GM19043 (cell line): ENCODE results near the gene ARL17A.
"Not testable (repeated sequence)": the region's sequence is repeated elsewhere in the genome, so short reads cannot be mapped to it uniquely, and the experiment has no call there.

ENCODE experiments used
- ATAC-seq: cut with Tn5 transposase; IDR thresholded peaks from one replicate; pipeline ENCODE4 v1.9.1; 2021; ENCODE audit warnings: low read depth; ENCODE audit not compliant: unreplicated experiment

Gene ARL17A

DNA sequence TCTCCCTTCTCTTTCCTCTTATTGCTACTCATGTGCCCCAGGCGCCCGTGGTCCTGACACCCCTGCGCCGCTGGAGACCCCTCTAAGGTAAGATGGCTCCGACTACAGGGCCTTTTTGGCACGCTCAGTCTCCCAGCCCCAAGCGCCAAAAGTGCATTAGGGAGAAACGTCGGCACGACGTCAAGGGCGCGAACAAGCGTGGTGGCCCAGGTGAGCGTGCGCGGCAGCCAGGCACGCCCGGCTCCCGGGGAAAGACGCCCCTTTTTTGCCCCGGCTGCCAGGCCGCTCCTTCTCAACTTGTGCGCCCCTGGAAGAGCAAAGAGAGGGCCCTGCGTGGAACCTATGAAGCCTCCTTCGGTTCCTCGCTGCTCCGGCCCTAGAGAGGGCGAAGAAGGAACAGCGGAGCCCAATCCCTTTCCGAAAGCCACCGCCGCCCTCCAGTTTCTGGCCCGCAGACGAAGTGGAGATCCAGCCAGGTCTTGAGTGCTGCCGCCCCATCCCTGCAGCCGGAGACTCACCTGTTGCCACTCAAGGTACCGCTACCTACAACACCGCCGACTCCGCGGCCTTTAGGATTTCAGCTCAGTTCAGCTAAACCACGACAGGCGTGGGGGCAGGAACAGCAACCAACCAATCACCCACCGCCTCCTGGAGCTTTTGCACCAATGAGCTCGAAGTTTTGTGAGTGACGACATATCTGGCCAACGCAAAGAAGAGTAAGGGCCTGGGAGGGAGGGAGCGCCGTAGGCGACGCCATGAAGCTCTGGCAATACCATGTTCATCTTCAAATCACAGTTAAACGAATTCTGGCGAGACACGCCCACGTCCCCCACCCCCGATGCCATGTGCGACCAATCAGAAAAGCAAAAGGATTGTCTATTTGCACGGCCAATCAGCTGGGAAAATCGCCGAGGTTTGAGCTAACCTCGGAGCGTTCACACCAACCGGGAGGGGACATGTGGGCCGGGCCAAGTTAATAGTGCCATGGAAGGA is at the start of gene ARL17A:
Gene ARL17A (minus strand): TSS at position 609 of the 993 bp plus-strand sequence. CDS start 3,369 bp downstream, outside the sequence.
- peak; percentile 95 for ATAC-seq

DNA sequence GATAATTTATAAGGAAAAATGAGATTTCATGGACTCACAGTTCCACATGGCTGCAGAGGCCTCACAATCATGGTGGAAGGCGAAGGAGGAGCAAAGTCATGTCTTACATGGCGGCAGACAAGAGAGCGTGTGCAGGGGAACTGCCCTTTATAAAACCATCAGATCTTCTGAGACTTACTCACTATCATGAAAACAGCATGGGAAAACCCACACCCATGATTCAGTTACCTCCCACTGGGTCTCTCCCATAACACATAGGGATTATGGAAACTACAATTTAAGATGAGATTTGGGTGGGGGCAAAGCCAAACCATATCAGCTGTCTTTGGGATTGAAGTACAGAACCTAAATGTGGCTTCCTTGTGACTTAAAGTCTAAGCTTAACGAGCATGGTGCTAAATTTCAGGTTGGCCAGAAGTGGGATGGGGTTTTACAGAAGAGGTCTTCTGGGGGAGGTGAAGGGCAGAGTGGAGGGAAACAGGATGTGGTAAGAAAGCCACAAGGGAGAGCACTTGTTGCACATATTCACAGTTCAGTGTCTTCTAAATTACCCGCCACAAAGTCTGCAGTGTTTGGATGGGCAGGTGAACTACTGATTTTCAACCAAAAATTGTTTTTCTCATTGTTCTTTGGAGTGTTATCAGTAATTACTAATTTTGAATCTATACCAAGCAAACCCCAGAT is 49.4 kb upstream of the ARL17A start:
- ATAC-seq = not testable (repeated sequence)

DNA sequence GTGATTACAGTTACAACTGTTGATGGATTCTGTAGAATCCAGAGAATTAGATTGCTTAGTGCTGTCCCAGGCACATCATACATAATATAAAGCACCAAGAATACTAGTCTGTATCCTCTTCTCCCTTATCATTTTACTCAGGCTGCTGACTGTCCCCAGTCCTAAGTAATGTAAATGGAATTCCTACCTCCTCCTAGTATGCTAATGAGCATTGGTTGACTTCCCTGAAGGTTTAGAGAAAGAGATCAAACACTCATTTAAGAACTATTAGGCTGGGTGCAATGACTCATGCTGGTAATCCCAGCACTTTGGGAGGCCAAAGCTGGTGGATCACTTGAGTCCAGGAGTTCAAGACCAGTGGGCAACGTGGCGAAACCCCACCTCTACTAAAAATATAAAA is 48.0 kb upstream of the ARL17A start:
- ATAC-seq = not testable (repeated sequence)

DNA sequence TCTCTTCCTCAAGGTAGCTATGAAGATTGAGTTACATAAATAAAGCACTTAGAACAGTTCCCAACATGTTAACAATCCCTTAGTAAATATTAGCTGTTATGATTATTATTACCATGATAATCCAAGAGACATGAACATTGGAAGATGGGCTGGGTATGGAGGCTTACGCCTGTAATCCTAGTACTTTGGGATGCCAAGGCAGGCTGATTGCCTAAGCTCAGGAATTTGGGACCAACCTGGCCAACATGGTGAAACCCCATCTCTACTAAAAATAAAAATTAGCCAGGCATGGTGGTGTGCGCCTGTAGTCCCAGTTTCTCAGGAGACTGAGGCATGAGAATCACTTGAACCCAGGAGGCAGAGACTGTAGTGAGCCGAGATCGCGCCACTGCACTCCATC is 45.2 kb upstream of the ARL17A start:
- ATAC-seq = not testable (repeated sequence)

DNA sequence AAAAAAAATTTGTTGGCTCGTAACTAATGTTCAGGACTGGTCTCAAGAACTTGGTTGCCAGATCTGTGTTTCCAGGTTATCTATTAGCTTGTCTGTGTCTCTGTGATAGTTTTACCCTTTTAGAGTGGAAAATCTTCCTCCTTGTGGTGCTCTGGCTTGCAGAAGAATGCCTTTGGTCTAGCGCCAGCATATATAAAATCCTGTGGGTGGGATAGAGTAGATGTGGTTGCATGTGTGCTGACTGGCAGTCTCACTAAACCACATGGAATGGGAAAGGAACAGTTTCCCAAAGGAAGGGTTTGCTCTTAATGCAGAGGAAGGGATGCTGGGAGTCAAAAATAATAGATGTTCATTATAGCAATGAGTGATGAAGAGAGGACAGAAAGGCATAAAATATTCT is 44.3 kb upstream of the ARL17A start:
- not testable (repeated sequence) for ATAC-seq

DNA sequence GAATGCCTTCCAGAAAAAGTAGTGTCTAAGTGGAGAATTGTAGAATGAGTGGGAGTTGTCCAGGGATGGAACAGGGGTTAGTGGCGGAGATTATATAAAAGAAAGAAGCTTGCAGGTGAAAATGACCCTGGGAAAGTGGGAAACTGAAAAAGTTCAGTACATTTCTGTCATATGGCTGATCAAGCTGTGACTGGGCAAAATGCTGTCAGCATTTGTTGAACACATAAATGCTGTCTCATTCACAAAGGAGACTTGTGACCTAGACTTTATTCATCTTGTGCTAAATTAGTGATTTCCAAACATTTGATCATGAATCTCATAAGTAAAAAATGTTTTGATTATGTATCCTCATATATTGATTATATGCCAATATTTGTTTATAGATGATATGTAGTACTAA is 39.5 kb upstream of the ARL17A start:
- not testable (repeated sequence) for ATAC-seq

DNA sequence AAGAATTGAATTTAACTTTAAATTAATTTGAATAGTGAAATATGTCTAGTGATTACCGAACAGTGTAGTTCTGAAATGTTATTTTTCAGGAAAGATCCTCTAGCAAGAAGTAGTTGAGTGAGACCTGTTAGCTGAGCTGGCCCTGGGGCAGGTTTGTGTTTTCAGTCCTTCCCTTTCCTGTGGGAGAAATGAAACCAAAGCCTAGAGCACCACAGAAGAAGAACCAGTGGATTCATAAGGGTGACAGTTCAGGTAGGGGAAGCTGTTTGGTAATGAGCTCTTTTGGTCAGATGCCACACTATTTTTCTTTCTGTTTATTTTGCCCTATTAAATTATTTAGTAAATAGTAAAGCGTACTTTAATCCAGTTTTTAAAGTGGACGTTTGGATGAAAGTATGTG is 37.6 kb upstream of the ARL17A start:
- ATAC-seq = not testable (repeated sequence)

DNA sequence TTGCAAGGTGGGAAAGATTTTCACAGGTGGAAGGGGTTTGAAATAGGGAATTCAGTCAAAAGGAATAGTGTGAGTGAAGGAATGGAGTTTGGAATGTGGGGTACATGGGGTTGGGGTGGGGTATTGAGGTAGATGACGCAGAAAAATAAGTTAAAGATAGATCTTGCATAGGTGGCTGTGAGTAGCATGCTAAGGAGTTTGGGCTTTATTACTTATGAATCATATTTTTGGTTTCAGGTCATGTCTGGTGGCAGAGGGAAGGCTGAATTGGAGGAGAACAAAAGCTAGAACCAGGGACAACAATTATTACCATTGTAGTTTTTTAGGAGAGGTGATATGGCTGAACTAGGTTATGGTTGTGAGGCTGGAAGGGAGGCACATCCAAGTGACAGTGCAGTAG is 34.4 kb upstream of the ARL17A start:
- ATAC-seq = not testable (repeated sequence)

DNA sequence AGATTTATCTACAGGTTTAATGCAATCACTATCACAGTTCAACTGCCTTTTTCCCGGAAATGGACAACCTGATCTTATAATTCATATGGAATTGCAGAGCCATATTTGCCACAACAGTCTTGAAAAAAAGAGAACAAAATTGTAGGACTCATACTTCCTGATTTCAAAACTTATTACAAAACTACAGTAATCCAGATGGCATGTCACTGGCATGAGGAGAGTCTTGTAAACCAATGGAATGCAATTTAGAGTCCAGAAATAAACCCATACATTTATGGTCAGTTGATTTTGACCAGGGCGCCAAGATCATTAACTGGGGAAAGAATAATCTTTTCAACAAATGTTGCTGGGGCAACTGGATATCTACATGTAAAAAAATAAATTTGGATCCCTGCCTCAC is 31.8 kb upstream of the ARL17A start:
- not testable (repeated sequence) for ATAC-seq

DNA sequence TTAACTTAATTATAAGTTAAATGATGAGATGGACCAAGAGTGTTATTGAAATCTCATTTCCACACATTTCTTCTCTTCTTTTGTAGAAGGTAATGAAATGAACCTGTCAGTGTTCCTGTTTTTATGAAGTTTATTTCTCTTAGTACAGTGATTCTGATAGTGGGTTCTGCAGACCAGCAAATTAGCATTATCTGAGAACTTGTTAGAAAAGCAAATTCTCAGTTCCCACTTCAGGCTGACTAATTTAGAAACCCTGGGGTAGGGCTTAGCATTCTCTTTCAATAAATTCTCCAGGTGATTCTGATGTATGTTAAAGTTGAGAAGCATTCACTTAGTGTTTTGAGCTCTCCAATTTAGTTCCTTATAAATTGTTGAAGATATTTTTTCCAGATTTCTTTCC is 23.6 kb upstream of the ARL17A start:
- ATAC-seq = peak; percentile 77

DNA sequence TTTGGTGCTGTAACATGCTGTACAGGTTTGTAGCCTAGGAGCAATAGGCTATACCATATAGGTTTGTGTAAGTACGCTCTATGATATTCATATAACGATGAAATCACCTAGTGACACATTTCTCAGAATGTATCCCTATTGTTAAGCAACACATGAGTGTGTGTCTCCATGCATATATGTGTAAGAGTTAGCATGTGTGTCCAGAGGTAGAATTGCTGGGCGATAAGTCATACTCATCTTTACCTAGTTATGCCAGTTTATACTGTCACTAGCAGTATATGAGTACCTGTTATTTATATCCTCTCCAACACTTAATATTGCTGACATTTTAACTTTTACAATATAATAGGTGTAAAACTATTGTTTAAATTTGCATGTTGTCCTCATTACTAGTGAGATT is 21.3 kb upstream of the ARL17A start:
- ATAC-seq = not testable (repeated sequence)

DNA sequence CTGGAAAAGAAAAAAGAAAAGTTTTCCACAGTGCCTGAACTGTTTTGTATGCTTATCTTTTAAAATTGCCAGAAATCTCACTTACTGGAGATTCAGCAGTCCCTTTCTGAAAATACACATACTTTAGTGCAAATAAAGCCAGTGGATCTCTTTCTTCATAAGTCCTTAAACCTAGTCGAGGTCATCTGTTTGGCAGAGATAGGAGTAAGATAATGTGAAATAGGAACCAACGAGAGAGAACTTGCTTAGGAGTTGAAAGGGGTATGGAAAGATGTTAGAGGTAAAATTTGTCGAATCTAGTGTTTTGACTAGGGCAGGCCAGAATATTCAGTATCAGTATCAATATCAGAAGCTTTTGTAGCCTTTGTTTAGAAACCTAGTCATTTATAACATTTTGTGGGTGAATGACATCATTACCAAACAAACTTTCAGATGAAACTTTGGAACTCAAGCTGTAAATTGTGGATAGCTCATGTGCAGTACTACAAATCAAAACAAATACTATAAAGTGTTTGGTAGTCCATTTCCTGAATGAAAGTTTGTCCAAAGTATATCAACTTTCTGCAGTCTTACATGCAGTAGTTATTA is 18.9 kb upstream of the ARL17A start:
- not testable (repeated sequence) for ATAC-seq

DNA sequence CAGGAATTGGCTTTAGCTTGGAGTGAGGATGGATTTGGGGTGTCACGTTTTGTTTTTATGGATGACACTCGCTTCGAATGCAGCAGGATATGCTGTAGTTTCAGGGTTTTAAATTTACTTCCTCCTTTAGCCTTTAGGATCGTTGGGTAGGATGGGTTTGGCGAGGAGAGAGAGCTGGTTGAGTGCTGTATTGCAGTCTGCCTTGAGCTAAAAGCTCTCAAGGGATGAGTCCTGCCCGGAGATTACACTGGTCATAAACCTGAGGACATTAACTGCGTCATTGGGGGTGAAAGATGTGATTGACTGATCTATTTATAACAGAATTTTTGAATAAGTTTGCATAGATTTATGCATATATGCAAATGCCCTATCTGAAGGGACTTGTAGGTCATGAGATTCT is 11.8 kb upstream of the ARL17A start:
- ATAC-seq = not testable (repeated sequence)

DNA sequence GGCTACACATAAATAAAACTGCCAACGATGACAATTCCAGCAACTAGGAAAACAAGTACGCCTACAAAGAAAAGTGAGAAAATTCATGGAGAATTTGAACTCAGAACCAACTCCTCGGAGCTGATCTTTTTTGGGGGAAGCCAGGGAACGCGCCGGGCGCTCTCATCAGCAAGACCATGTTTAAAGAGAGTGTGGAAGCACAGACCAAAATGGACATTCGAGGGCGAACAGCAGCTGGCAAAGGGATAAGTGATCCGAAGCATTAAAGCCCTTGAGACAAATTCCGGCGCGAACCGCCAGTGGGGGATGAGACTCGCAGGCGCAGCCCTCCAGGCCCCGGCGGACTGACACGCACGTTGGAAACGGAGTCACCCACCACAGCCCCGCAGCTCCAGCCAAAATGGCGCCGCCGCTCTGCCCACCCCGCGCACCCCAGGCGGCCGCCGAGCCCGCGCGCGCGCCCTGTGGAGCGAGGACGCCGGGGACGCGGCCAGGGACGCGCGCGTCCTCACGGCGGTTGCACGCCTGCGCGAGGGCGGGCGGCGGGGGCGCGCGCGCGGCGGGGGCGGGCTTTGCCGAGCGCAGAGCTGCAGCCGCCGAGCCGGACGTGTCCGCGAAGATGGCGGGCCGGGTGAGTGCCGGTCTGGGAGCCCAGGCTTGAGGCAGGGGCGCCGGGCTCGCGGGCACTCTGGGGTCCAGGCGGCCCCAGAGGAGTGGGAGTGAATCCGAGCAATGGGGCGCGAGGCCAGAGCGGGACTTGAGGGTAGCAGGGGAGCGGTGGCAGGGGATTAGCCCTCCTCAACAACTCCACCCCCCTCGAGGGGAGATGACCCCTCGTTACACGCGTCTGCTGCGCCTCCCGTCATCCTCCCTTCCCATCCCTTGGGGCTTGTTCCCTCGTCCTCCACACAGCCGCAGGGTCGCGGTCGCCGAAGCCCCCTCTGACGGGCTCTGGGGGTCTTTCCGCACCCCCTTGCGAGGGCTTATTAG is 11.0 kb upstream of the ARL17A start, which contains the start of gene NSF:
Gene NSF (plus strand): TSS at position 513 of the 990 bp plus-strand sequence. CDS start 107 bp downstream, at position 620.
- ATAC-seq = peak; percentile 49

DNA sequence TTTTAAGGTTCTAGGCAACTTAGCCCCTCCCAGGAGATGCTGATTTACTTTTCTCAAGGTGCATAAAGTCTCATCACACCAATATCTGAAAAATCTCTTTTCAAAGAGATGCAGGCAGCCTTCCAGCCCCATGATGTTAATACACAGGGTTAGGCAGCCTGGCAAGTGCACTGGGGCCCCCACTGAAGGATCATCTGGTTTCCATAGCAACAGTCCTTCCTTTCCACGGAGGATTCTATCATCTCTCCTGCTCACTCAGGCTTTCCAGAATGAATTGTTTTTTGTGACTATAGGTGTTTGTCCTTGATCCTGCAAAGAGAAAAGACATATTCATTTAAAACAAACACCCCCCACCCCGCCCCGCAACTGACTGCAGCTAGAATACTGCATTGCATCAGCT is 6.0 kb upstream of the ARL17A start:
- ATAC-seq = not testable (repeated sequence)

DNA sequence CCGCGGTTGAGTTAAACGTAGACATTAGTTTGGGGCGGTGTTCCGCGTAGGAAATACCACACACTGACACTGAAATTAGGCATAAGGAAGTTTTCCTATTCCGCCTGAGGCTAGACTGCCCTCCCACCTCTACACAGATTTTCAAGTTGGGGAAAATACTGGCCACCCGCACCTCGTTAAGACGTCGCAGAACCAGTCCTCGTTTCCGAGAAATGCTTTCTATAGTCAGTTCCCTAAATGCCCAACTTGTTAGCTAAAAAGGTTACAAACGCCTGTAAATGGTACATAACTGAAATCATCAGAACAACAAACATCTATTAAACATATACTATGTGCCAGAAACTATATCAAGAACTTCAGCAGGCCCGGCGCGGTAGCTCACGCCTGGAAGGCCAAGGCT is 591 bp upstream of the ARL17A start:
- ATAC-seq = not testable (repeated sequence)

DNA sequence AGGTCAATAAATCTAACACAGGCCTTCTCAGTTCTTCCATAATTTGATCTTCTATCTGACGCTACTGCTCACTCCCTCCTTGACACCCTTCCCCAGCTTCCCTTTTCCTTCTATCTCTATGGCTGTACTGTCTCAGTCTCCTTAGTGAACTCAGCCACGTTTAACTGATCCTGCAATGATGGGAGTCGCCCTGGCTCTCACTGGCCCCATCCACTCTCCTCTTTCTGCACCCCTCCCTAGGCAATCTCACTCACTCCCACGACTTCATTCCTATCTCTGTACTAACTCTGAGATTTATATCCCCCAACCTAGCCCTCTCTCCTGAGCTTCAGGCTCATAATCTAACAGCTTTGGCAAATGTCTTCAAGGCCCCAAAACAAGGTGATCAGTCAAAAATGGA is 7.7 kb downstream of the ARL17A start:
- not testable (repeated sequence) for ATAC-seq

DNA sequence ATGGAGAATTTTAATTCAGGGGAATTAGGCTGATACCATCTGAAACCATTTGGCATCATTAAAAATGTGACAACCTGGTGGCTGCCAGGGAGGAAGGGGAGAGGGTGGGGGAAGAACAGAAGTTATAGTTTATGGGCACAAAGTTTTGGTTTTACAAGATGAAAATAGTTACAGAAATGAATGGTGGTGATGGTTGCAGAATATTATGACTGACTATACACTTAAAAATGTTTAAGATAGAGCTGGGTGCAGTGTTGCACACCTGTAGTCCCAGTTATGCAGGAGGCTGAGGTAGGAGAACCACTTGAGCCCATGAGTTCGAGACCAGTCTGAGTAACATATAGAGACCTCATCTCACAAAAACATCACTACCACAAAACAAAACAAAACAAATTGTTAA is 12.5 kb downstream of the ARL17A start:
- not testable (repeated sequence) for ATAC-seq

DNA sequence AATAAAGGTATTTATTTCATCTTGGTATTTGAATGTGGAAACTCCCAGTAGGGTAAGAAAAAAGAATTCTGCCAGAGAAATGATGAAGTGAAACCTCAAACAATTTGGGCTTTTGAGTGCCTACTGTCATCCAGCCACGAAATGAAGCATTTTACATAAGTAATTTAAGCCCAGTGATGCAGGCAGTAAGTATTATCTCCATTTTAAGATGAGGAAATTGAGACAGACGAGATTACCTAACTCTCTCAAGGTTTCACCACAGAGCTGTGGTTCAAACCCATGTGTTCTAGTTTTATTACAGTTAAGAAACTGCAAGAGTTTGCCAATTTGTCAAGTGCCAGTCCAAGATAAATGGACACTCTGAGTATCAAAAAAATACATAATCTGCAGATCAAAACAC is 13.2 kb downstream of the ARL17A start:
- ATAC-seq = not testable (repeated sequence)

DNA sequence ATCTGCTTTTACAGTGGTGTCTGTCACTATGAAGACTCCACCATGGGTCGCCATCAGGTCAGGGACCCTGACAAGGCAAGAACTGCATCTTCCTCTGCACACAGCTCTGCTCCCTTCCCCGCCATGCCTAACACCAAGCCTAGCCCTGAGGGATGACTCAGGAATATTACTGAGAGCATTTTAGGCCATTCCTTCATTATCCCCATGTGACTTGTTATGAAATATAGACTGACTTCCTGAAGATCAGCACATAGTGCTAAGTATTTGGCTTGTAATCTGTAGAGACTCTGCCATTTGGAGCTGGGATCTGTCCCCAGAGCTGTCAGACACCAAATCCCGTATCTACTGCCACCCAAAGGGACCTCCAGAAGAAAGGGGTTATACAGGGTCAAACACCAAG is 19.4 kb downstream of the ARL17A start:
- ATAC-seq = not testable (repeated sequence)
